ENCODE data around the gene TULP3.

TULP3 gene

DNA sequence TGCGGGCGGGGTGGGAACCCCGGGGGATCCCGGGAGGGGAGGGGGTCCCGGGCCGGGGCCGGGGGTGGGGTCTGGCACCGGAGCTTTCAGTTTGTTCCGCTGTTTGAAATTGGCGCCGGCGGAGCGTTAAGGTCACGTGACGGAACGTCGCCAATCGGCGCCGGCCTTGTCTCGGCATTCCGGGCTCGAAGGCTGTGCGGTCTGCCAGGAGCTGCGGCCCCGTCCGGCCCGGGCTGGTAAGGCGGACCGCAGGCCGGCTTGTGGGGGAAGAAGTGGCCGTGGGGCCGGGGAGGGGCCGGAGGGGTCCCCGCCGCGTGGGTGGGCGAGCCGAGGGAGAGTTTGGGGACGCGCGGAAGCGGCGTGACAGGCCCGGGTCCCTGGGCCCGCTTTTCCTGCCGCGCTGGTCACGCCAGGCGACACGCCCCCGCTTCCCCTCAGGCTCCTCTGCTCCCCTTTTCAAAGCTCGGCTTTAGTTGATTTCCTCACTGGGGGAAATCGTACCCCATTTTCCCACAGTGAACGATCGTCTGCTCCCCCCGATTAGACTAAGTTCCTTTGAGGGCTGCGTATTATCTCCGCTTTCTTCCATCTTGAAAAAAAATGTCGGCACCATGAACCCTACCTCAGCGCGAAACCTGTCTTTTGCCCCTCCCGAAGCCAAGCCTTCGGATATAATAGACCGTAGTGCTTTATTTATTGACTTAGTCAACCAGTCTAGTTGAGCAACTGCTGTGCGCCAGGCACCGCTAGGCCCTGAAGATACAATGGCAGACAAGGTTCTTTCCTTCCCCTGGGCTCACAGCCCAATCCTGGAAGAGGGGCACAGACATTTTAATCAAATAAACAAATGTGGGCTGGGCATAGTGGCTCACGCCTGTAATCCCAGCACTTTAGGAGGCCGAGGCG is 13.4 kb upstream of the TULP3 start, which contains the start of the genes FOXM1 and RHNO1:
Gene FOXM1, minus strand, starts transcription at position 128 of the 906 bp plus-strand sequence. CDS start 2,696 bp downstream, outside the sequence.
Gene RHNO1, plus strand, starts transcription at position 177 of the 906 bp plus-strand sequence. CDS start 8,144 bp downstream, outside the sequence.
- in situ Hi-C loops (cut with MboI; ENCODE audit: low sequenced_read_pairs) = no loop called here

GRCh38 chr12:2877953-2878732 is 12.5 kb upstream of the TULP3 start:
- in situ Hi-C loops (cut with MboI; ENCODE audit: low sequenced_read_pairs) = no loop called here

- in situ Hi-C loops (cut with MboI; ENCODE audit: low sequenced_read_pairs) = no loop called here
These were observed 10.8 kb upstream of the TULP3 start for GRCh38 chr12:2879853-2880252.

DNA sequence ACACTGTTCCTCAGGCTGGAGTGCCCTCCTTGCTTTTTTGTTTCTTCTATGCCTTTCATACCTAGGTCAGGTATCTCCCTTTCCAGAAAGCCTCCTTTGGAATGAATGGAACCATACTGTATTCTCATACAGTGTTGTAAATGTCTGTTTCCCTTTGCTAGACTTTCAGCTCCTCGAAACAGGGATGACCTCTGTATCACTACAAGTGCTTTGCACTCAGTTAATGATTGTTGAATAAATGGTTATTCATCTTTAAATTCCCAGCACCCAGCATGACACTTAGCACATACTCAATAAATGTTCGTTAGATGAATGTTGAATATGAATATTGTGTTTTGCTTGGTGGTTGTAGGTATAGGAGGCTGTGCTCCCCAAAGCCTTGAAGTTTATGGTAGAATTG is 5.9 kb upstream of the TULP3 start:
- in situ Hi-C loops (cut with MboI; ENCODE audit: low sequenced_read_pairs) = no loop called here

DNA sequence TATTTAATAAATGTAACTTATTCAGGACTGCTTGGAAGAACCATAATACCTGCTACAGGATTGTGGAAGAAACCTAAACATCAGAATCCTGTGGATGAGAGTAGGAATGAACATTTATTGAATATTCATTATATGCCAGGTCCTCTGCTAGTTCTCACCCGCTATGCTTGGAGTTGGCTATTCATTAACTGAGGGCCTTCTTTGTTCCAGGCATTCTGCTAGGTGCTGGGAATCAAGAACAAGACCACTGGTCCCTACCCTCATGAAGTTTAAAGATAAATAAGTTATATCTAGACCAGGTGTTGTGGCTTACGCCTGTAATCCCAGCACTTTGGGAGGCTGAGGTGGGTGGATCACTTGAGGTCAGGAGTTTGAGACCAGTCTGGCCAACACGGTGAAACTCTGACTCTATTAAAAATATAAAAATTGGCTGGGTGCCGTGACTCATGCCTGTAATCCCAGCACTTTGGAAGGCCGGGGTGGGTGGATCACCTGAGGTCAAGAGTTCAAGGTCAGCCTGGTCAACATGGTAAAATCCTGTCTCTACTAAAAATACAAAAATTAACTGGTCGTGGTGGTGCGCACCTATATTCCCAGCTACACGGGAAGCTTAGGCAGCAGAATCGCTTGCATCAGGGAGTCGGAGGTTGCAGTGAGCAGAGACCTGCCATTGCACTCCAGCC is 3.8 kb upstream of the TULP3 start:
- in situ Hi-C loops (cut with MboI; ENCODE audit: low sequenced_read_pairs) = no loop called here

DNA sequence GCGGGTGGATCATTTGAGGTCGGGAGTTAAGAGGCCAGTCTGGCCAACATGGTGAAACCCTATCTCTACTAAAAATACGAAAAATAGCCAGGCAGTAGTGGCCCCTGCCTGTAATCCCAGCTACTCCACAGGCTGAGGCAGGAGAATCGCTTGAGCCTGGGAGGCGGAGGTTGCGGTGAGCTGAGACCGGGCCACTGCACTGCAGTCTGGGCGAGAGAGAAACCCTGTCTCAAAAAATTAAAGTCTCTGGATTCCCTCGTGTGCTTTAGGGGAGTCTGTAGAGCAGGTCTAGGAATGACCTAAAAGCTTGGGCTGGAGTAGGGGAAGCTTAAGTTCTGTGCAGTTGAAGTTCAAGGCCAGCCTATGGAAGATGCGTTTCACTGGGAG is 697 bp upstream of the TULP3 start:
- in situ Hi-C loops (cut with MboI; ENCODE audit: low sequenced_read_pairs) = no loop called here

- in situ Hi-C loops (cut with MboI; ENCODE audit: low sequenced_read_pairs) = no loop called here
These were observed 756 bp downstream of the TULP3 start for GRCh38 chr12:2891240-2892053.

DNA sequence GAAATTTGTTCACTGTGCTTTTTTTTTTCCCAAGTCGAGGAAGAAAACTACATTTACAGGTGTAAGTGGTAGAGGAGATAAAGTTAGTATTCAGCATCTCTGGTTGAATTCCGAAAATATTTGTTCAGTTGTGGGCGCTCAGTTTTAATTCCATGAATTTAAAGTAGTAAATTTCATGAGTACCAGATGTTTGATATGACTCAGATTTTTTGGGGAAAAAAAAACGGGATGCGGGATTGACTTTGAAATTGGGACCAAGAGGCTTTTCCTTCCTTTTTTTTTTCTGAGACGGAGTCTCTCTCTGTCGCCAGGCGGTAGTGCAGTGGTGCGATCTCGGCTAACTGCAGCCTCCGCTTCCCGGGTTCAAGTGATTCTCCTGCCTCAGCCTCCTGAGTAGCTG is 1.6 kb downstream of the TULP3 start:
- in situ Hi-C loops (cut with MboI; ENCODE audit: low sequenced_read_pairs) = no loop called here

GRCh38 chr12:2893007-2893406 is 2.3 kb downstream of the TULP3 start:
- in situ Hi-C loops (cut with MboI; ENCODE audit: low sequenced_read_pairs) = no loop called here

- in situ Hi-C loops (cut with MboI; ENCODE audit: low sequenced_read_pairs) = no loop called here
These were observed 4.4 kb downstream of the TULP3 start for GRCh38 chr12:2895051-2895451.

- in situ Hi-C loops (cut with MboI; ENCODE audit: low sequenced_read_pairs) = no loop called here
These were observed 4.8 kb downstream of the TULP3 start for GRCh38 chr12:2895511-2895910.

DNA sequence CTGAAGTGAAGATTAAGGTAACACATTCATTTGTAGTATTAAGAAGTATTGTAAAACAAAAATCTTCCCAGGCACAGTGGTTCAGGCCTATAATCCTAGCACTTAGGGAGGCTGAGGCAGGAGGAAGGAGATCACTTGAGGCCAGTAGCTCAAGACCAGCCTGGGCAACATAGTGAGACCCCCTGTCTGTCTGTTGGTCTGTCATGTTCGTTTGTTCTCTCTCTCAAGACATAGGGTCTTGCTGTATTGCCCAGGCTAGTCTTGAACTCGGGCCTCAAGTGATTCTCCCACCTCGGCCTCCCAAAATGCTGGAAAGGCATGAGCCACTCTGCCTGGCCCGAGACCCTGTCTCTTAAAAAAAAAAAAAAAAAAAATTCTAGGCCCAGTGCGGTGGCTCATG is 6.7 kb downstream of the TULP3 start:
- in situ Hi-C loops (cut with MboI; ENCODE audit: low sequenced_read_pairs) = no loop called here

DNA sequence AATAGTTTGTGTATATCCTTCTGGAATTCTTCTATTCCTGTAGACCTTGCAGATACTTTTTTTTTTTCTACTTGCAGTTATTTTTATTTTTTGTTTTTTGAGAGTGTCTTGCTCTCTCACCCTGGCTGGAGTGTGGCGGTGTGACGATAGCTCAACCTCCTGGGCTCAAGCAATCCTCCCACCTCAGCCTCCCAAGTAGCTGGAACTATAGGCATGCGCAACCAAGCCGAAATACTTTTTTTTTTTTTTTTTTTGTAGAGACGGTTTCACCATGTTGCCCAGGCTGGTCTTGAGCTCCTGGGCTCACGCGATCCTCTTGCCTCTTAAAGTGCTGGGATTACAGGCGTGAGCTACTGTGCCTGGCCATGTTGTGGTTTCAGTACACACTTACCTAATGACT is 10.0 kb downstream of the TULP3 start:
- in situ Hi-C loops (cut with MboI; ENCODE audit: low sequenced_read_pairs) = no loop called here

DNA sequence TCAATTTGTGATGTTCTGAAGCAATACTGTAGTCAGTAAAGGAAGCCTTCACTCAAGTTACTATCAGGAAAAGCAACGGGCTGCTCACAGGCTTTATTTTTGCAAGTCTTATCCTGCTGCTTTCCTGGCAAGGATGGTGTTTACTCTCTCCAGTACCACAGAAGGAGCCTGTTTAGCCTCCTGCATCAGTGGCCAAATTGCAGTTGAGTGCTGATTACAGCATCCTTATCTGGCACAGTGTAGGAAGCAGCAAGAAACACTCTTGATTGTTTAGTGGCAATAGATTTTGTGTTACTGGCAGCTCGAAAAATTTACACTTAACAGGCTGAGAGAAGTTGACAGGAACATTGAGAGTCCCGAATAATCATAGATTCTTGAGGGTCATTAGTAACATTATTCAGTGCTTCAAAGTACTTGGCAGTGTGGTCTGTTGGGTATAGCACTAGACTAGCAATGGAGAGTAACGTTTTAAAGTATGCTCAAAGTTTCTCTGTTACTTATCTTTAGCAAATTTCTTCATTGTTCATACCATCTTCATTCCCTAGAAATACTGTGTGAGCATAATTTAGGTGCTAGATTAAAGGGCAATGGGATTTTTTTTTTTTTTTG is 11.7 kb downstream of the TULP3 start:
- in situ Hi-C loops (cut with MboI; ENCODE audit: low sequenced_read_pairs) = no loop called here

DNA sequence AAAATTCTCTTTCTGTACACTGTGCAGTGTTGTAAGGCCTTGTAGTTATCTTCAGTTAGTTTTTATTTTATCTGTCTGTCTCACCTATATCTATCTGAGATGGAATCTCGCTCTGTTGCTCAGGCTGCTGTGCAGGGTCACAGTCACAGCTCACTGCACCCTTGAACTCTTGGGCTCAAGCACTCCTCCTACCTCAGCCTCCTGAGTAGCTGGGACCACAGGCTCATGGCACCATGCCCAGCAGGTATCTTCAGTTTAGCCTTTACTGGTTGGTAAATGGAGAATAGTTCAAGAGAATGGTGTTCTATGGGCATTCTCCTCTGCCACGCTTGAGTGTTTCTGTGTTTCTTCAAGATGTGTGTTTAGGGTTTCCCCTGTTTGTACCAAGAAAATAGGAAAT is 13.6 kb downstream of the TULP3 start:
- in situ Hi-C loops (cut with MboI; ENCODE audit: low sequenced_read_pairs) = no loop called here

GRCh38 chr12:2912216-2912575 is 21.5 kb downstream of the TULP3 start:
- in situ Hi-C loops (cut with MboI; ENCODE audit: low sequenced_read_pairs) = no loop called here

DNA sequence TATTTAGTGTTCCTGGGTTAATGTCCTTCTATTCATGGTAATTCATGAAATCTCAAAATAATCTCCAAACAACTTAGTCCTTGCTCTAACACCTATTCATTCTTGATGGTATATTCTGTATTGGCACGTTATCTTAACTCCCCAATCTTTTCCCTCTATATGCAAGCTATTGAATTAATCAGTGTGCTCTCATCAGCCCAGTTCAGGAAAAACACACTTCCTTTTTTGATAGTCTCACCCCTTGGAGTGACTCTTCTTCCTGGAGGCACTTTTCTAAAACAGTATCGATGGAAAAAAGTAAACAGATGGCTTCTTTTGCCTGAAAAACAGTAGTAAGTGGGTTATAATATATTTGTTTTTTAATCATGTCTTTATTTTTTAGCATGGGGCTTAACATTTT is 28.6 kb downstream of the TULP3 start:
- in situ Hi-C loops (cut with MboI; ENCODE audit: low sequenced_read_pairs) = no loop called here

GRCh38 chr12:2922329-2922728 is 31.6 kb downstream of the TULP3 start:
- in situ Hi-C loops (cut with MboI; ENCODE audit: low sequenced_read_pairs) = no loop called here

DNA sequence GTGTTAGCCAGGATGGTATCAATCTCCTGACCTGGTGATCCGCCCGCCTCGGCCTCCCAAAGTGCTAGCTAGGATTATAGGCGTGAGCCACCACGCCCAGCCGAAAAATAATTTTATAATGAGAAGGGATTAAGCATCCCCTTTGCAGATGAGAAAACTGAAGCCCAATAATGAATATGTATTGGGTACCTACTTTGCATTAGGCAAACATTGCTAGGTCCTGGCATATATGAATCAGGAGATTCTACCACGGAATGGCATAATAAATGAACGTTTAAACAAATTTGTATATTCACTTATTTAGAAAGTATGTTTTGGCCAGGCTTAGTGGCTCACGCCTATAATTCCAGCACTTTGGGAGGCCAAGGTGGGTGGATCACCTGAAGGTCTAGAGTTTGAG is 32.4 kb downstream of the TULP3 start:
- in situ Hi-C loops (cut with MboI; ENCODE audit: low sequenced_read_pairs) = no loop called here

- in situ Hi-C loops (cut with MboI; ENCODE audit: low sequenced_read_pairs) = no loop called here
These were observed 33.3 kb downstream of the TULP3 start for GRCh38 chr12:2924019-2924418.

All from hTERT RPE-1 (cell line).